Measurements from ENCODE around the gene PLAC1.

GRCh38 chrX:134613396-134613795 lies 44.9 kb downstream of the PLAC1 start:
- TF ChIP-seq CTCF (IDR thresholded peaks at IDR 0.05; ENCODE audit: poor library complexity) (no peak), EZH2phosphoT487 (IDR thresholded peaks at IDR 0.05; ENCODE audit: low read depth, severe bottlenecking, unreplicated experiment) (no peak)
